GM15510 (cell line): ENCODE results near the gene MICAL2.

Experiments
- POLR2A ChIP-seq: IDR thresholded peaks from 3 replicates; pipeline ENCODE4 v1.6.1; 2011; ENCODE audit warnings: borderline replicate concordance; ENCODE audit not compliant: insufficient read length; ENCODE audit errors: extremely low read depth

MICAL2 gene

GRCh38 chr11:12171921-12172320, 61.5 kb downstream of the MICAL2 start:
- no peak for TF ChIP-seq POLR2A

DNA sequence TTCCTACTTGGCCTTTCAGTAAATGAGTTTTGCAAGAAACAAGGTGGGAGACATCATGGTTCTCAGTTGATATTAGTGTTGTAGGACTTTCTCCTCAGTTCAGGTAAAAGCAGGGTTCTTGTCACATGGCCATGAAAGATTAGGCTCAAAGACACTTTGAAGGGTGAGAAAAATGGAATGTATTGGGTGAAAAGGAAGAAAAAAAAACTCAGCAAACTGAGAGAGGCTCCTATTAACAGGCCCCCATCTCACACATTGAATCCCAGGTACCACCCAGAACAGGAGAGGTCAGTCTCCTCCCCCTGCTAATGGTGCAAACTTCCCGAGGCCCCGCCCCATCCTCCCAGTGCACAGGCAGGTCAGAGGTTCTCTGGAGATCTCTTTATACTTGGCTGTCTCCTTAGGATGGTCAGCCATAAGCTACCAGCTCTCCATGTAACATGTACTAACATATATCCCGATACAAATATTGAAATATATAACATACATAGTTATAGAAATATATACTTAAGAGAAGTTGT, 62.2 kb downstream of the MICAL2 start:
- TF ChIP-seq POLR2A, result no peak

DNA sequence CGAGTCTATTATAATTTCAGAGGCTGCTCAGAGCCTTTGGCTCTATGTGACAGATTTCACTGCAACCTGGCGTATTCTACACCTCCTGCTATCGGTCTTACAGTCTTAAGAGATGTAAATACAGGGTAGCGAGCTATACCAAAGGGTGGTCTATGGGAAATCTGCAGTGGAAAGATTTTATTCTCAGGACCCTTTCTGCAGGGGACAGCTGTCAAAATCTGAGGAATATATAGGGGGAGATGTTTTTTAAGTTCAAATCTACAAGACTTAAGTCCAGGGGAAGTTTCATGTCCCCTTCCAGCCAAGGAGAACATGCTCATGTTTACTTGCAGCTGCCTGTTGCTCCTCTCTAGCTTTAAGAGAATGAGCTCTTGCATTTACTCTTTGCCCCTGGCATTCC, 62.7 kb downstream of the MICAL2 start:
- no peak for TF ChIP-seq POLR2A

DNA sequence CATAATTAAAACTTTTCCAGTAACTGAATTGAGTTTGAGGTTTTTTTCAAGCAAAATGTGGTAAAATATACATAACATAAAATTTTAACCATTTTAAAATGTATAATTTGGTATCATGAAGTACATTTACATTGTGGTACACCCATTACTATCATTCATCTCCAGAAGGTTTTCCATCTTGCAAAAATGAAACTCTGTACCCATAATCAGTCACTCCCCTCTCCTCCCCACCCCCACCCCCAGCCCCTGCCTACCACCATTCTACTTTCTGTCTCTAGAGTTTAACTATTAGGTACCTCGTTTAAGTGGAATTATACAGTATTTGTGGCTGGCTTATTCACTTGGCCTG, 63.7 kb downstream of the MICAL2 start:
- no peak for TF ChIP-seq POLR2A

GRCh38 chr11:12174477-12175143, 64.2 kb downstream of the MICAL2 start:
- TF ChIP-seq POLR2A, result no peak

DNA sequence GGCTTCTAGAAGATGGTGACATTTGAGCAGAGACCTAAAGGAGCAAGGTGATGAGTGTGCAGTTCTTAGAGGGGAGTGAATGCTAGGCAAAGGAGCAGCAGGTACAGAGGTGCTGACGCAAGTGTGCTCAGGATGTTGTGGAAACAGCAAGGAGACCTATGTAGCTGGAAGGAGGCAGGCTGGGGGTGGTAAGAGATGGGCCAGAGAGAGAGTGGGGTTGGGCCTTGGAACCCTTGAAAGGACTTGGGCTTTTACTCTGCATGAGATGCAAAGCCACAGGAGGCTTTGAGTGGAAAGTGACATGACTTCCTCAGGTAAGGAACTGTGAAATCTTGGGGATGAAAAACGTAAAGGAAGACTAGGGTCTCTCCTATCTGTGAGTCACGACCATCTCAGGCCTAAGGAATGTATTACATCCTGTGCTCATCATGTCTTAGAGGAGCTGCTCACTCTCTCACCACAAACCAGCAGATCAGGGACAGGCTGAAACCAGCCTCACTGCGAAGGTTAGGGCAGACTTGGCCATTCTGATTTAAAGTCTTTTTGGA, 65.4 kb downstream of the MICAL2 start:
- TF ChIP-seq POLR2A, result no peak

DNA sequence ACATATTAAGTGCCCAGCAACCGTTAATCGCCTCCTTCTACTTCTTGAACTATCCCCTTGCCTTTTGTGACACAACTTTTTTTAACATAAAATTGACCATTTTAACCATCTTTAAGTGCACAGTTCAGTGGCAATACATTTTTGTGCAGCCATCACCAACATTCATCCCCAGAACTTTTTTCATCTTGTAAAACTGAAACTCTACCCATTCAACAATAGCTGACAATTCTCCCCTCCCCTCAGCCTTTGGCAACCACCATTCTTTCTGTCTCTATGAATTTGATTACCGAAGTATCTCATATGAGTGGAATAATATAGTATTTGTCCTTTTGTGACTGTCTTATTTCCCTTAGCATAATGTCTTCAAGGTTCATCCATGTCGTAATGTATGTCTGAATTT, 66.0 kb downstream of the MICAL2 start:
- no peak for TF ChIP-seq POLR2A

DNA sequence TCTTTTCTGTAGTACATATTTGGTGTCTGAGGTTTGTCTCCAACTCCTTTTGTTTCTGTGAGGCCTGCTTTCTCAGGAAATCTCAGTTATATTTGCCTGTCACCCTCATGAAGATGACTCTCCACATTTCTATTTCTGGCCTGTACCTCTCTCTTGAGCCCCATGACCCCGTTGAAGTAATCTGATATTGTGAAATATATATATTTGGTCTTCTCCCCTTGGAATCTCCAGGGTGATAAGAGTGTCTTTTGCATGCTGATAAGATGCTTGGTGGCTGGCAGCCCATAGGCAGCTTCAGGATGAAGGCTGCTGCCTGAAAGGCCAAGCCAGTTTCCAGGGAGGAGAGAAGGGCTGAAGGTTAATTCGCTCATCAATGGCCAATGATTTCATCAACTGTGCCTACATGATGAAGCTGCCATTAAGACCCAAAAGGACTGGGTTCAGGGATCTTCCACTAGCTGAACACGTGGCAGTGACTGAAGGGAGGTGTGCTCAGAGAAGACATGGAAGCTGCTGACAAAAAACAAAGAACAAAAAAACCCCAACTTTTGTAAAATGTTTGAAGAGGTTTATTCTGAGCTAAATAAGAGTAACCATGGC, 67.4 kb downstream of the MICAL2 start:
- no peak for TF ChIP-seq POLR2A

DNA sequence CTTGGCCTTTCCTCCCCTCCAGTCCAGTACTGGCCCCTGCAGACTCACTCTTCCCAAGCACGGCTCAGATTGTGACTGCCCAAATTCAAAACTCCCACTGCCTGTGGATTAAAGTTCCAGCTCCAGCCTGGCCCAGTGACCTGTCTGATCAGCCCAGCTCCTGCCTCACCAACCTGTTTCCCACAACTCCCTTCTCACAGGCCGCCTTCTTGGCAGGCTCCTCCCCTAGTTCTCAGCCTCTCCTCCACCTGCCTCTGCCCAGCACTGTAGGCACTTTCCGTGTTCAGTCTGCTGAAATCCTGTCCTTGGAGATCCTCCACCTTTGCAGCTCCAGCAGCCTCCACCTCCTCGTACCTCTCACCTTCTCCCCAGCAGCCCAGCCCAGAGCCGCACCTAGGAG, 68.6 kb downstream of the MICAL2 start:
- no peak for TF ChIP-seq POLR2A

- TF ChIP-seq POLR2A, result no peak
These were observed 69.1 kb downstream of the MICAL2 start for GRCh38 chr11:12179531-12179930.

GRCh38 chr11:12180257-12181205, 70.1 kb downstream of the MICAL2 start:
- TF ChIP-seq POLR2A, result no peak

DNA sequence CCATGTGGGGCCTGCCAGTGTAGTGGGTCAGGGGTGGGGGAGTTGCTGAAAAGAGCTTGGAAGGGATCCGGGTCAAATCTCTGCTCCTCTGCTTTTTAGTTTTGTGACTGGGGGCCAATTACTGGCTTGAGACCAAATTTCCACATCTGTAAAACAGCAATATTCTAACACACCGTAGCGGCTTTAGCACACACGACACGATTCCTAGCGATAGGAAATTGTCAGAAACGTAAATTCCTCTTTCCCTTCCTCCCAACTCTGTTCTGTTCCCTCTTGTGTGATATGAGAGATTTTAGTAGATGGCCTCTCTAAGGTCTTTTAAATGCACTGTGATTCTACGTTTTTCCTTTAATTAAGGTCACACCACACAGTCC, 71.9 kb downstream of the MICAL2 start:
- no peak for TF ChIP-seq POLR2A

- TF ChIP-seq POLR2A, result no peak
These were observed 72.5 kb downstream of the MICAL2 start for GRCh38 chr11:12182676-12183541.
